GM18870 (cell line): ENCODE measurements around the gene SATL1.
"Not testable (repeated sequence)": the region's sequence is repeated elsewhere in the genome, so short reads cannot be mapped to it uniquely, and the experiment has no call there.

Experiments used
- ATAC-seq: cut with Tn5 transposase; IDR thresholded peaks from one replicate; pipeline ENCODE4 v1.9.1; 2021; ENCODE audit warnings: moderate library complexity; ENCODE audit not compliant: unreplicated experiment

SATL1 gene

GRCh38 chrX:85243761-85244449 is at the start of gene SATL1, which contains the start of gene ZNF711:
Gene SATL1 (minus strand): TSS chrX:85243779. CDS start chrX:85108968, 134,811 bp downstream.
Gene ZNF711 (plus strand): TSS chrX:85243991. CDS start chrX:85247573, 3,582 bp downstream.
- peak; percentile 51 for ATAC-seq

GRCh38 chrX:85288992-85289723 is 45.6 kb upstream of the SATL1 start:
- ATAC-seq: no peak

- ATAC-seq: not testable (repeated sequence)
Measured at GRCh38 chrX:85285286-85285685, 41.7 kb upstream of the SATL1 start.

GRCh38 chrX:85244450-85245211 is 1.1 kb upstream of the SATL1 start:
- ATAC-seq: peak; percentile 3

GRCh38 chrX:85243155-85243554 is 424 bp downstream of the SATL1 start:
- ATAC-seq: no peak

- no peak for ATAC-seq
Measured at GRCh38 chrX:85223359-85223758, 20.2 kb downstream of the SATL1 start.

GRCh38 chrX:85221361-85221760 is 22.2 kb downstream of the SATL1 start:
- peak; percentile 50 for ATAC-seq

- ATAC-seq: no peak
Measured at GRCh38 chrX:85215946-85216345, 27.6 kb downstream of the SATL1 start.

GRCh38 chrX:85213792-85214530 is 29.6 kb downstream of the SATL1 start:
- ATAC-seq: no peak

GRCh38 chrX:85203461-85203970 is 40.1 kb downstream of the SATL1 start:
- ATAC-seq: no peak

- no peak for ATAC-seq
Measured at GRCh38 chrX:85196319-85196718, 47.3 kb downstream of the SATL1 start.

- ATAC-seq: no peak
Measured at GRCh38 chrX:85159644-85160043, 83.9 kb downstream of the SATL1 start.

- peak; percentile 73 for ATAC-seq
Measured at GRCh38 chrX:85140964-85141363, 102.6 kb downstream of the SATL1 start.

- ATAC-seq: no peak
Measured at GRCh38 chrX:85139422-85139821, 104.2 kb downstream of the SATL1 start.

GRCh38 chrX:85136409-85136808 is 107.2 kb downstream of the SATL1 start:
- no peak for ATAC-seq

GRCh38 chrX:85115252-85115651 is 128.3 kb downstream of the SATL1 start:
- ATAC-seq: no peak

GRCh38 chrX:85114776-85115175 is 128.8 kb downstream of the SATL1 start:
- no peak for ATAC-seq

GRCh38 chrX:85114171-85114570 is 129.4 kb downstream of the SATL1 start:
- ATAC-seq: no peak

- no peak for ATAC-seq
Measured at GRCh38 chrX:85113746-85114145, 129.8 kb downstream of the SATL1 start.

GRCh38 chrX:85112293-85112692 is 131.3 kb downstream of the SATL1 start:
- ATAC-seq: no peak

- ATAC-seq: no peak
Measured at GRCh38 chrX:85111347-85111746, 132.2 kb downstream of the SATL1 start.
